ENCODE measurements around the gene RASGRP4.

GRCh38 chr19:38451036-38451435, 25.0 kb upstream of the RASGRP4 start:
- no peak for TF ChIP-seq EZH2phosphoT487 (IDR thresholded peaks at IDR 0.05; ENCODE audit: insufficient read depth, low read depth)
- no peak for TF ChIP-seq EZH2 (IDR thresholded peaks at IDR 0.05; ENCODE audit: insufficient read depth, poor library complexity, severe bottlenecking)

All from GM23248 (cell line).